ENCODE results near the gene FNDC3B. TPM values are rescaled to one million over a fixed set of nuclear protein-coding genes. Genes with fewer than 3 reads are reported as not detected.

FNDC3B gene
- total and polyA plus RNA-seq, 9 donors, result 22.1 to 198 (median 108) TPM

DNA sequence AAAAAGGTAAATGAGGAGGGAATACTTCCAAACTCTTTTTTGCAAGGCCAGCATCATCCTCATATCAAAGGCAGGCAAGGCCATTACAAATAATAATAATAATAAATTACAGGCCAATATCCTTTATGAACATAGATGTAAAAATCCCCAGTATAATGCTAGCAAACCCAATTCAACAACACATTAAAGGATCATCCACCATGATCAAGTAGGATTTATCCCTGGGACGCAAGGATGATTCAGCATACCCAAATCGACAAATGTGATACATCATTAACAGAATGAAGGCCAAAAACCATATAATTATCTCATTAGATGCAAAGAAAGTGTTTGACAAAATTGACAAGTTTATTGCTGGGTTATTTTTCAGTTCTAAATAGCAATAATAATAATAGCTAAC is 355.3 kb downstream of the FNDC3B start:
- no peak for DNase-seq
- 97 to 99% (median 98%) methylated on average over 2 of the region's 2 CpGs for WGBS, 3 donors
- no peaks in the 10 kb centered on the region for H3K9me3 ChIP-seq
- TF ChIP-seq, protein P1, sequence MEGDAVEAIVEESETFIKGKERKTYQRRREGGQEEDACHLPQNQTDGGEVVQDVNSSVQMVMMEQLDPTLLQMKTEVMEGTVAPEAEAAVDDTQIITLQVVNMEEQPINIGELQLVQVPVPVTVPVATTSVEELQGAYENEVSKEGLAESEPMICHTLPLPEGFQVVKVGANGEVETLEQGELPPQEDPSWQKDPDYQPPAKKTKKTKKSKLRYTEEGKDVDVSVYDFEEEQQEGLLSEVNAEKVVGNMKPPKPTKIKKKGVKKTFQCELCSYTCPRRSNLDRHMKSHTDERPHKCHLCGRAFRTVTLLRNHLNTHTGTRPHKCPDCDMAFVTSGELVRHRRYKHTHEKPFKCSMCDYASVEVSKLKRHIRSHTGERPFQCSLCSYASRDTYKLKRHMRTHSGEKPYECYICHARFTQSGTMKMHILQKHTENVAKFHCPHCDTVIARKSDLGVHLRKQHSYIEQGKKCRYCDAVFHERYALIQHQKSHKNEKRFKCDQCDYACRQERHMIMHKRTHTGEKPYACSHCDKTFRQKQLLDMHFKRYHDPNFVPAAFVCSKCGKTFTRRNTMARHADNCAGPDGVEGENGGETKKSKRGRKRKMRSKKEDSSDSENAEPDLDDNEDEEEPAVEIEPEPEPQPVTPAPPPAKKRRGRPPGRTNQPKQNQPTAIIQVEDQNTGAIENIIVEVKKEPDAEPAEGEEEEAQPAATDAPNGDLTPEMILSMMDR (IDR thresholded peaks at IDR 0.05), result no peak
- TF ChIP-seq EP300 (IDR thresholded peaks at IDR 0.05) (no peak), POLR2A (IDR thresholded peaks at IDR 0.05) (no peak)
- no peaks in the 10 kb centered on the region for H3K36me3 ChIP-seq
- no peak overlapping the region for H3K4me3 ChIP-seq
- peaks cover 2% of the 10 kb centered on the region for H3K4me1 ChIP-seq (ENCODE audit: insufficient read depth)
- no peak overlapping the region for H3K27ac ChIP-seq
- no peaks in the 10 kb centered on the region for H3K27me3 ChIP-seq
- intact Hi-C loops (cut with DNase I), result no loop called here

DNA sequence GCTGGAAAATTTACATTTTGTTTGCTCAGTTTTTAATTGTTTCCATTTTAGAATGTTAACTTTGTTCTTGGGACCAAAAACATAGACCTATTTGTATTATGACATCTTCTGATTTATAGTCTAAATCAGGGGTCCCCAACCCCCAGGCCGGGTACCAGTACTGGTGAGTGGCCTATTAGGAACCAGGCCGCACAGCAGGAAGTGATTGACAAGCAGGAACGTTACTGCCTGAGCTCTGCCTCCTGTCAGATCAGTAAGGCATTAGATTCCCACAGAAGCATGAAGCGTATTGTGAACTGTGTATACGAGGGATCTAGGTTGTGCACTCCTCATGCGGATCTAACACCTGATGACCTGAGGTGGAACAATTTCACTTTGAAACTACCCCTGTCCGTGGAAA is 357.0 kb downstream of the FNDC3B start:
- no peaks in the 10 kb centered on the region for H3K36me3 ChIP-seq
- no peak for TF ChIP-seq EP300 (IDR thresholded peaks at IDR 0.05)
- no peaks in the 10 kb centered on the region for H3K4me1 ChIP-seq (ENCODE audit: insufficient read depth)
- H3K4me3 ChIP-seq, result no peak overlapping the region
- no peaks in the 10 kb centered on the region for H3K9me3 ChIP-seq
- no peak for DNase-seq
- 88 to 89% (median 89%) methylated on average over 7 of the region's 7 CpGs for WGBS, 3 donors
- intact Hi-C loops (cut with DNase I), result no loop called here
- no peak overlapping the region for H3K27ac ChIP-seq
- no peaks in the 10 kb centered on the region for H3K27me3 ChIP-seq

DNA sequence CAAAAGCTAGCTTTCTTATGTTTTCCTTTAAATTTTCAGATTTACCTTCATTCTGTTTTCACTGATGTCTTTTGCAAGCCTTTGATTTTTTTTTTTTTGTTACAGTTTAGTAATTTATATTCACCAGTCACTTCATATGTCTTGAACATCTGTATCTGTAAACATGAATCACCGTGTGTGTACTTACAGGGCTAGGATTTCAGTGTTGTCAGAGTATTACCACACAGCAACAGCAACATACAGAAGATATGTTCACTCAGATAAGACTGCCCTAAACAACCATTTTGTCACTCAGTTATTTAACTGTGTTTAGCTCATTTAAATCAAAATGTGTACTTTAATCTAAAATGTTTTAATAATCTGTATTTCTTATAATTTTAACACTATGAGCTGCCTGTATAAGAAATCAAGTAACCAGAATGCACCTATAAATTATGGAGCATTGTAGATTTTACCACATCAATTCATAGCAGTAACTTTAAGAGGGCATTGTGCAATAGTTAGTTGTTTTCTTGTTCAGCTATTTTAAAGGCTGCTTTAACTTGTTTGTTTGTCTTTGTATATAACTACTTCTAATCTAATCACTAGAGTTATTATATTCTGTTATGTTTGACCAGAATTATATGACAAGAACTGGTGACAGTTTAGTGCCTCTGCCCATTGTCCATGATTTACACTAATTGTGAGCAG is 358.5 kb downstream of the FNDC3B start:
- Histone ChIP-seq H3K36me3 (no peaks in the 10 kb centered on the region), H3K9me3 (no peaks in the 10 kb centered on the region), H3K4me1 (ENCODE audit: insufficient read depth) (no peaks in the 10 kb centered on the region), H3K4me3 (no peak overlapping the region), H3K27ac (no peak overlapping the region), H3K27me3 (no peaks in the 10 kb centered on the region)
- intact Hi-C loops (cut with DNase I), result no loop called here
- WGBS, 3 donors, result 36 to 42% (median 37%) methylated on average over 1 of the region's 1 CpG
- TF ChIP-seq POLR2A (IDR thresholded peaks at IDR 0.05), result no peak
- TF ChIP-seq, protein P1 (IDR thresholded peaks at IDR 0.05), result no peak
- TF ChIP-seq EP300 (IDR thresholded peaks at IDR 0.05), result no peak
- DNase-seq, result no peak

DNA sequence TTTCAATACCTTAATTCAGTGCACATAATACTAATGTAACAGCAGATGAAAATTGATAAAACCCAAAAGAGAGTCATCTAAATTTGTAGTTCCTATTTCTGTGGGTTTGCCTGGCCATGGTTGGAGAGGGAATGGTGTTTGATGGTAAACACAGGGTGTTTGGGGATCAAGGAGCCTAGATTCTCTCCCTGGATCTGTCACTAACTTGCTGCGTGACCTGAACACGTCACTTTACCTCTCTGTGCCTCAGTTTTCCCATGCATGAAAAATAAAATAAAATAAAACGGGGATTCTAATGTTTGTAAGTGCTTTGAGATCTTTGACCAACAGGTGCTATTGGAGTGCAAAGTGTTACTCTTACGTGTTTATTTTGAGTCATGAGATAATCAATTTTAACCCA is 359.1 kb downstream of the FNDC3B start:
- Histone ChIP-seq H3K4me1 (ENCODE audit: insufficient read depth) (no peaks in the 10 kb centered on the region), H3K4me3 (no peak overlapping the region), H3K27ac (no peak overlapping the region), H3K27me3 (no peaks in the 10 kb centered on the region), H3K36me3 (no peaks in the 10 kb centered on the region), H3K9me3 (no peaks in the 10 kb centered on the region)
- WGBS, 3 donors, result 92 to 93% (median 93%) methylated on average over 4 of the region's 4 CpGs
- no peak for DNase-seq
- intact Hi-C loops (cut with DNase I), result no loop called here
- TF ChIP-seq, protein P1 (IDR thresholded peaks at IDR 0.05), result no peak
- no peak for TF ChIP-seq EP300 (IDR thresholded peaks at IDR 0.05)
- no peak for TF ChIP-seq POLR2A (IDR thresholded peaks at IDR 0.05)

DNA sequence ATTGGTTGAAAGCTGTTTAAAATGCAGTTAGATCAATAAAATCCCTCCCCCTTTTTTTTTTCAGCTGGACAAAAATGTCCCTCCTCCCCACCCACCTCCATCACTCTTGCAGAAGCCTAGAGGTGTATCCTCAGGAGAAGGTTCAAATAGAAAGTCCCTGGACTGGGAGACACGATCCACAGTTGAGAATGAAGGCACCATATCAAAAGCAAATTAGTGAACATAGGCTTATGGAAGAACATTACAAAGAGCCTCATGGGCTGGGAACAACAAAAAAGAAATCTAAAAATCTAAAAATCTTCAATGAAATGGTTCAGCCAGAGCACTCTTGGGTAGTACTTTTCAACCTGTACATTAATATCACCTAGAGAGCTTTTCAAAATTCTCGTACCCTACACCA is 362.7 kb downstream of the FNDC3B start:
- Histone ChIP-seq H3K36me3 (no peaks in the 10 kb centered on the region), H3K4me1 (ENCODE audit: insufficient read depth) (no peaks in the 10 kb centered on the region), H3K27me3 (no peaks in the 10 kb centered on the region), H3K27ac (no peak overlapping the region), H3K9me3 (no peaks in the 10 kb centered on the region), H3K4me3 (no peak overlapping the region)
- intact Hi-C loops (cut with DNase I), result no loop called here
- DNase-seq, result no peak
- no peak for TF ChIP-seq EP300 (IDR thresholded peaks at IDR 0.05)
- TF ChIP-seq, protein P1 (IDR thresholded peaks at IDR 0.05), result no peak
- no peak for TF ChIP-seq POLR2A (IDR thresholded peaks at IDR 0.05)
- 97 to 100% (median 97%) methylated on average over 2 of the region's 2 CpGs for WGBS, 3 donors
